C4-2B (cell line): ENCODE results near the gene TFPT.
A peak's percentile ranks its signal among the peaks of the same experiment; 100 is the strongest.

Experiments used
- H3K27ac ChIP-seq: fragments of 450-650 bp; 2 replicates; pipeline ENCODE4 v1.5.1; 2017
- CTCF ChIP-seq: fragments of 450-650 bp; conservative IDR thresholded peaks from 2 replicates; pipeline ENCODE4 v1.5.1; 2017; ENCODE audit warnings: mild to moderate bottlenecking
- ZFX ChIP-seq: fragments of 450-650 bp; IDR thresholded peaks from 2 replicates; pipeline ENCODE4 v1.6.1; 2017

Gene TFPT

GRCh38 chr19:54109651-54110050 lies 5.8 kb downstream of the TFPT start:
- H3K27ac ChIP-seq, result no peak overlapping the region
- no peak for TF ChIP-seq ZFX
- no peak for TF ChIP-seq CTCF

GRCh38 chr19:54108496-54108895 lies 7.0 kb downstream of the TFPT start:
- H3K27ac ChIP-seq, result no peak overlapping the region
- no peak for TF ChIP-seq CTCF
- no peak for TF ChIP-seq ZFX

- no peak overlapping the region for H3K27ac ChIP-seq
- TF ChIP-seq ZFX, result no peak
- no peak for TF ChIP-seq CTCF
Observed at GRCh38 chr19:54107876-54108490, 7.5 kb downstream of the TFPT start.

- TF ChIP-seq CTCF, result no peak
- no peak for TF ChIP-seq ZFX
- H3K27ac ChIP-seq, result no peak overlapping the region
Observed at GRCh38 chr19:54106716-54107115, 8.7 kb downstream of the TFPT start.

GRCh38 chr19:54105796-54106195 lies 9.7 kb downstream of the TFPT start:
- TF ChIP-seq CTCF, result no peak
- no peak for TF ChIP-seq ZFX

GRCh38 chr19:54104998-54105715 lies 10.3 kb downstream of the TFPT start:
- TF ChIP-seq ZFX (no peak), CTCF (no peak)
- no peak overlapping the region for H3K27ac ChIP-seq

More at GRCh38 chr19:54105796-54106195, 9.7 kb downstream of the TFPT start:
- H3K27ac ChIP-seq, result no peak overlapping the region

GRCh38 chr19:54102421-54103169 lies 12.9 kb downstream of the TFPT start, which contains the start of gene NDUFA3:
Gene NDUFA3 (plus strand): TSS chr19:54102855. CDS start chr19:54102879, 24 bp downstream.
- peak within 1 kb of the TSS; percentile 88 for H3K27ac ChIP-seq
- TF ChIP-seq ZFX, result no peak
- no peak for TF ChIP-seq CTCF
